GM18909 (cell line): ENCODE results near the gene ADIG.

Source experiments
- ATAC-seq: cut with Tn5 transposase; IDR thresholded peaks from one replicate; pipeline ENCODE4 v1.9.1; 2021; ENCODE audit warnings: mild to moderate bottlenecking; ENCODE audit not compliant: unreplicated experiment, poor library complexity

Gene ADIG

GRCh38 chr20:38581013-38581412 lies at the start of gene ADIG:
TSS of gene ADIG (plus strand) at chr20:38581197. CDS start at chr20:38581251, 54 bp downstream.
- ATAC-seq = no peak

- no peak for ATAC-seq
These were observed 46.2 kb upstream of the ADIG start for GRCh38 chr20:38534756-38535155.

- ATAC-seq = no peak
These were observed 44.7 kb upstream of the ADIG start for GRCh38 chr20:38536310-38536709.

- ATAC-seq = no peak
These were observed 43.8 kb upstream of the ADIG start for GRCh38 chr20:38537176-38537575.

- ATAC-seq = no peak
These were observed 42.2 kb upstream of the ADIG start for GRCh38 chr20:38538789-38539188.

GRCh38 chr20:38543014-38543906 lies 37.7 kb upstream of the ADIG start:
- no peak for ATAC-seq

- ATAC-seq = no peak
These were observed 35.2 kb upstream of the ADIG start for GRCh38 chr20:38545771-38546170.

- ATAC-seq = no peak
These were observed 33.5 kb upstream of the ADIG start for GRCh38 chr20:38547288-38548085.

GRCh38 chr20:38548356-38549083 lies 32.5 kb upstream of the ADIG start:
- ATAC-seq = no peak

- ATAC-seq = no peak
These were observed 30.7 kb upstream of the ADIG start for GRCh38 chr20:38550274-38550673.

- ATAC-seq = no peak
These were observed 29.9 kb upstream of the ADIG start for GRCh38 chr20:38551056-38551626.

GRCh38 chr20:38554986-38555385 lies 26.0 kb upstream of the ADIG start:
- no peak for ATAC-seq

- ATAC-seq = no peak
These were observed 25.6 kb upstream of the ADIG start for GRCh38 chr20:38555395-38555794.

- ATAC-seq = no peak
These were observed 23.8 kb upstream of the ADIG start for GRCh38 chr20:38557174-38557573.

GRCh38 chr20:38558596-38559360 lies 22.2 kb upstream of the ADIG start:
- no peak for ATAC-seq

- ATAC-seq = no peak
These were observed 21.2 kb upstream of the ADIG start for GRCh38 chr20:38559764-38560163.

- ATAC-seq = no peak
These were observed 17.1 kb upstream of the ADIG start for GRCh38 chr20:38563802-38564431.

GRCh38 chr20:38564680-38565079 lies 16.3 kb upstream of the ADIG start:
- no peak for ATAC-seq

- ATAC-seq = no peak
These were observed 14.9 kb upstream of the ADIG start for GRCh38 chr20:38566036-38566598.
